NCI-H1436 (cell line): Measurements from ENCODE around the gene CACNA2D2.

ENCODE experiments used
- DNase-seq: peaks from one replicate; lab custom pipeline; 2025; lab: John Stamatoyannopoulos, UW

The CACNA2D2 gene

DNA sequence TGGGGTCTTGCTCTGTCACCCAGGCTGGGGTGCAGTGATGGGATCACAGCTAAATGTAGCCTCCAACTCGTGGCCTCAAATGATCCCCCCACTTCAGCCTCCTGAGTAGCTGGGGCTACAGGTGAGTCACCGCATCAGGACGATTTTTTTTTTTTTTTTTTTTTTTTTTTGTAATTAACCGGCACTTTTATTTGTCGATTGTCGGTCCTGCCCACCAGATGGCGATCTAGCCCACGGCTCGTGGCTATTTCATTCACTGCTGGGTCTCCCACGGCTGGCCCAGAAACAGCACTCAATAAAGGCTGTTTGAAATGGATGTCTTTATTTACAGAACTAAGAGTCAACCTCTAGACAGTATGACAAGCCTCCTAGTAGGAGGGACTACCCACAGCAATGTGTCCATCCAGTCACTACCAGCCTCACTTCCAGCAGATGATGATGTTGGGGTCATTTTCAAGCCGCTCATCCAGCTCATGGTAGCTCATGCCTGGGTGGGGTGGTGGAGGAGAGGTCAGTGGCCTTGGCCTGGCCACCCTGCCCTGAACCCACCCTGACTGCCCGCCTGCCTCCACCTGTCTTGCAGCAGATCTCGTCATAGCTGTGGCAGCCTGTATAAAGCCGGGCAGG, 156.1 kb downstream of the CACNA2D2 start:
- DNase-seq, result peak; percentile 44

DNA sequence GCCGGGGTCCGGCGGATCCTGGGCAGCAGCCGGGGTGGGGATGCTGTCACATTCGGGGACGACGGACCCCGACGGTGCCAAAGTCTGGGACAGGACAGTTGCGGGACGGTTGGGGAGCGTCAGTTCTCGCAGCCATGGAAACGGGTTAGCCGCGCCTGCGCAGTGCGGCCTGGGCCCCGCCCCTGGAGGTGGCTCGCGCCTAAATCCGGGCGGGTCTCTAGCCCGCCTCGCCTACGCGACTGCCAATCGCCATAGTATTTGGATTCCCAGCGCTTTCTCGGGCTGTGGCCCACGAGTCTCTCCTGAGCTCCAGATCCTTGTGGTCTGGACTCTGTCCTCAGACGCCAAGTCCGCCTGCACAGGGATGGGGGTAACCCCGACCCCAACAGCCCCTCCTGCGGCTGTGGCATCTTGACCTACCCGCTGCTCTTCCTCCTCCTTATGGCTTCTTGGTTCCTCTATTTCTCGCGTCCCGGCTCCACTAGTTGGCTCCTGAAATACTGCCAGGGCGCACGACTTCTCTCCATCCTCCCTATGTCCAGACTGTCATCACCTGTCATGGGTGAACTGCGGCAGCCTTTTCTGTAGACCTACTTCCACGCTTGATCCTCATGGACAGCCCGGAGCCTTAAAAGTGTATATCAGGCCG, 157.7 kb downstream of the CACNA2D2 start, which contains the start of gene ZMYND10:
ZMYND10 (minus strand) TSS at position 147 of the 649 bp plus-strand sequence. CDS start 153 bp downstream, outside the sequence.
- DNase-seq, result peak; percentile 19

DNA sequence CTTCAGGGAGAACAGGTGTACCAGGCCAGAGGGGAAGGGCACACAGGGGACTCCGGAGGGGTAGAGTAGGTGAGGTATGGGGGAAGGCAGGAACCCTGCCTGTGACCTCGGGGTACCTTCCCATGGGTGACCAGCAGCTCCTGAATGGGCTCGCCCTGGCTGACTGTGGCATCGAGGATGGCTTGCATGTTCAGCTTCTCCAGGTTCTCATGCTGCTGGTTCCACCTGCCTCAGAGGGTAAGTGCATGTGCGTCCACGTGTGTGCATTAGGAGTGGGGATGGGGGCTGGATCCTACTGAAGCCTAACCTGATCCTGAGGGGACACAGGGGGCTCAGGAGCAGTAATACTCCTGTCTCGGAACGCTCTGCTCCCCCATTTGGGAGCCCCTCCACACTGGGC, 158.4 kb downstream of the CACNA2D2 start:
- no peak for DNase-seq

DNA sequence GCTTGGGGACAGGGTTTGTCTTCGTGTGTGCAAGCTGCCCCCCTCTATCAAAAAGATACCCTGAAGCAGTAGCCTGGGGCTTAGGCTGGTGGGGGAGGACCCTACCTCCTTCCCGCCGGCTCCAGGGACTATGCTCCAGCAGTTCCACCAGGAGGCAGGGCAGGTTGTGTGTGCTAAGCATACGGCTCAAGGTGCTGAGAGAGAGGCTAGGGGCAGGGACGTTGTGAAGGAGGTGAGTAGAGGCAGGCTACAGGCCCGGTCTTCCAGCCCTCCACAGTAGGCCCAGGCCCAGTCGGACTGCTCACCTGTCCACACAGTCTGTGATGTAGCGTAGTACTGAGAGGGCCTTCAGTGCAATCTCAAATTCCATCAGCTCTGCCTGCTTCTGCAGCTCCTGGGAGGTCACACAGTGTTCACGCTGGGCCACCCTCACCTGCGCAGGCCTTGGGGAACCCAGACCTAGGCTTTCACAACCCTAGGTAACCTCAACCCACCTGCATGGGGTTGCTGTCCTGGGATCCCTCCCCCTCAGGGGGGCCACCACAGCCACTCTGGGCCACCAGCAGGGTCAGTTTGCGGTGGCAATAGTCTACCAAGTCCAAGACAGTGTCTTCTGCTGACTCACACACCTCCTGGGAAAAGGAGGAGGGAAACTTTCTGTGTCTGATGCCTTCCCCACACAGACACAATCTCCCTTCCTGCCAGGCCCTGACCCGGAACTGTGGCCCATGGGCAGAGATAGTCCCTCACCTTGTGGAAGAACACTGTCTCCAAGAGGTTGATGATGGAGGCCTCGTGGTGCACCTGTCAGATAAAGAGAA, 160.4 kb downstream of the CACNA2D2 start:
- DNase-seq, result no peak

DNA sequence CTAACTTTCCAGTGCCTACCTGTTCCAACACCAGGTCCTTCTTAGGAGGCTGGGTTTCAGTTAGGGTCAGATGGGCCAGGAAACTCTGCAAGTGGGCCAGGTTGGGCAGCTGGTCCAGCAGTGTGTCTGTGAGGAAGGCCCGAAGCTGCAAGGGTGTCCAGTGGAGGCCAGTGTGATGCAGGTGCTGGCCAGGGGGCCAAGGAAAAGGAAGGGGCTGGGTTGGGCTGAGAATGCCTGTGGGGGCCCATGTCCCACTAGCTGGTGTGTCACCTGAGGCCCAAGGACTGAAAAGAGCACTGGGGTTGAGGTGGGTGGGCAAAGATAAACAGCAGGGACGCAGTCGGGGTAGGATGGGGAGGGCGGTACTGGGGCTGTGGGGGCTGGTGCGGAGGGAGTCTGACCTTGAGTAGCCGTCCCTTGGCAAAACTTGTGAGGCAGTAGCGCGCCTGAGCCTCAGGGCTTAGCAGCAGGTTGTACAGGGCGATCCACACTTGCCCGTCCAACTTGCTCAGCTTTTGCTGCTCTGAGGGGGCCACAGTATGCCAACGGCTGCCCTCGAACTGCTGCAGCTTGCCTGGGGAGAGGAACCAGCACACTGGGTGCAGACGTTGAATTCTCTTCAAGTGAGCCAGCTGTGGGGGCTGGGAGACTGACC, 161.3 kb downstream of the CACNA2D2 start:
- no peak for DNase-seq

DNA sequence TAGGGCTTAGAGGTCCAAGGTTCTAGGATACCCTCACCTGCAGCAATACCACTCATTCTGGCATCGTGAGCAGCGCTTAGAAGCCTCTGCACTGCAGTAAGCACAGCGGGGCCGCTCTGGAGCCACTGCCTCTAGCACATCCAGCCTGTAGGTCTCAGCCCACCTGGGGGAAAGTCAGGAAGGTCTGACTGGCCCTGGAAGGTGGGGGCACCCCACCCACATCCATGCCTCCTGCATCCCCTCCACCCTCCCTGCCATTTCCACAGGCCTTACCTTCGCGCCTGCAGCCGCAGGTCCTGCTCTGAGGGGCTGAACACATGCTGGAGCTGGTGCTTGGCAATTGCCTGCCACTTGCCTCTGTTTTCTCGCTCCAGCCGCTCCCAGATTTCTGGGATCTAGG, 161.9 kb downstream of the CACNA2D2 start:
- DNase-seq, result no peak

DNA sequence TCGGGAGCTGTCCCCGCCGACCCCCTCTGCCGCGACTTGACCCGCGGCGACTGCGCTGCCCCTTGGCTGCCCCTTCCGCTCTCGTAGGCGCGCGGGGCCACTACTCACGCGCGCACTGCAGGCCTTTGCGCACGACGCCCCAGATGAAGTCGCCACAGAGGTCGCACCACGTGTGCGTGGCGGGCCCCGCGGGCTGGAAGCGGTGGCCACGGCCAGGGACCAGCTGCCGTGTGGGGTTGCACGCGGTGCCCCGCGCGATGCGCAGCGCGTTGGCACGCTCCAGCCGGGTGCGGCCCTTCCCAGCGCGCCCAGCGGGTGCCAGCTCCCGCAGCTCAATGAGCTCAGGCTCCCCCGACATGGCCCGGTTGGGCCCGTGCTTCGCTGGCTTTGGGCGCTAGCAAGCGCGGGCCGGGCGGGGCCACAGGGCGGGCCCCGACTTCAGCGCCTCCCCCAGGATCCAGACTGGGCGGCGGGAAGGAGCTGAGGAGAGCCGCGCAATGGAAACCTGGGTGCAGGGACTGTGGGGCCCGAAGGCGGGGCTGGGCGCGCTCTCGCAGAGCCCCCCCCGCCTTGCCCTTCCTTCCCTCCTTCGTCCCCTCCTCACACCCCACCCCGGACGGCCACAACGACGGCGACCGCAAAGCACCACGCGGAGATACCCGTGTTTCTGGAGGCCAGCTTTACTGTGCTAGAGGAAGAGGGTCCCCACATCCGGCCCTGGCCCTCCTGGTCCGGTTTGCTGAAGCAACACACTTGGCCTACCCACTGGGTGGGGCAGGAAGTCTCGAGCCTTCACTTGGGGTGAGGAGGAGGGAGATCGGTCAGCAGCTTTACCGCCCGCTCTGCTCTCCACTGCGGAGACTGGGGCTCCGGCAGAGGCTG, 162.7 kb downstream of the CACNA2D2 start, which contains the start of gene RASSF1:
RASSF1 (minus strand) TSS at position 389 of the 882 bp plus-strand sequence; CDS start at position 358, 31 bp downstream.
- no peak for DNase-seq

DNA sequence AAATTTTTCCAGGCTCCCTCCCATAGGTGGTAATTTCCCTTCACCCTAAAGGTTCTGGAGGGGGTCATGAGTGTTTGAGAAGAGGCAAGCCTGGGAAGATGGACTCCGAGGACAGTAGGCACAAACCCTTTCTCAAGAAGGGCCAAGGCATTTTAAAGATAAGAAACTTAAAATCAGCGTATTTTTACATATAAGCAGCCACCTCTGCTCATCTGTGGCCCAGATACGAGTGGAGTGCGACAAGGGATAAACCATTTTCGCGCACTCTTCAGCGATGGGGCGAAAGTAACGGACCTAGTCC, 163.3 kb downstream of the CACNA2D2 start:
- no peak for DNase-seq

DNA sequence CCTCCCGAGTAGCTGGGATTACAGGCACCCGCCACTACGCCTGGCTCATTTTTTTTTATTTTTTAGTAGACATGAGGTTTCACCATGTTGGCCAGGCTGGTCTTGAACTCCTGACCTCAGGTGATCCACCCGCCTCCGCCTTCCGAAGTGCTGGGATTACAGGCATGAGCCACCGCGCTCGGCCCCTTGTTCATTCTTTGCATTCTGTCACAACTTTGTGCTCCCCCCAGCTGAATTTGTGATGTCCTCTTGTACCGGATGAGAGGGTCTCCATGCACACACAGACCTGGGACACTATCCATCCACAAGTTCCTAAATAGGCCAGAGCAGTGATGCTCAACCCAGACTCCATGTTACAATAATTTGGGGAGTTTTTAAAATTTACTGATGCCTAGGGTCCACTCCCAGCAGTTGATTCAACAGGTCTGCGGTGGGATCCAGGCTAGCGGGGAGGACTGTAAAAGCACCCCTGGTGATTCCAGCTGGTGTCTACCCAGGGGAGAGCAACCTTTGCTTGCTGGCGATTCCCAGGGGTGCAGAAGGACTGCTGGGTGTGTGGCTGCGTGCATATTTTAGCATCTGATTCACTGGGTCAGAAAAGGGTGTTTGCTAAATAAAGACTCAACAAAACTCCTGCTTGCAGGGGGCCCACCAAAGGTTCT, 163.8 kb downstream of the CACNA2D2 start:
- no peak for DNase-seq

DNA sequence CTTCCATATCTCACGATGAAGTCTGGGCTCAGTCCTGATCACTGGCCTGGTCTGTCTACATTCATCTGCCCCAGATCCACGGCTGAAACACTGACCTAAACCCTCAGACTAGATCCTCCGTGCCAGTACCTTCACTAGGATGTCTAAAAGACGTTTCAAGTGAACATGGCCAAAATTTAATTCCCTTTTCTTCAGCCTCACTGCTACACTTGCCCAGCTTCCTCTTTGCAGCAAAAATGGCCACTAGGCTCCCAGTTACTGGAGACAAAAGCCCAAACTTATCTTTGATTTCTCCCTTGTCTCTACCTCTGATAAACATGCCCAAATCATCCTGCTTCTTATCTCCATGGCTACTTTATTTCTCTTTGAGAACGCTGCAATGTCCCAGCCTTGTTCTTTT, 164.5 kb downstream of the CACNA2D2 start:
- DNase-seq, result no peak

DNA sequence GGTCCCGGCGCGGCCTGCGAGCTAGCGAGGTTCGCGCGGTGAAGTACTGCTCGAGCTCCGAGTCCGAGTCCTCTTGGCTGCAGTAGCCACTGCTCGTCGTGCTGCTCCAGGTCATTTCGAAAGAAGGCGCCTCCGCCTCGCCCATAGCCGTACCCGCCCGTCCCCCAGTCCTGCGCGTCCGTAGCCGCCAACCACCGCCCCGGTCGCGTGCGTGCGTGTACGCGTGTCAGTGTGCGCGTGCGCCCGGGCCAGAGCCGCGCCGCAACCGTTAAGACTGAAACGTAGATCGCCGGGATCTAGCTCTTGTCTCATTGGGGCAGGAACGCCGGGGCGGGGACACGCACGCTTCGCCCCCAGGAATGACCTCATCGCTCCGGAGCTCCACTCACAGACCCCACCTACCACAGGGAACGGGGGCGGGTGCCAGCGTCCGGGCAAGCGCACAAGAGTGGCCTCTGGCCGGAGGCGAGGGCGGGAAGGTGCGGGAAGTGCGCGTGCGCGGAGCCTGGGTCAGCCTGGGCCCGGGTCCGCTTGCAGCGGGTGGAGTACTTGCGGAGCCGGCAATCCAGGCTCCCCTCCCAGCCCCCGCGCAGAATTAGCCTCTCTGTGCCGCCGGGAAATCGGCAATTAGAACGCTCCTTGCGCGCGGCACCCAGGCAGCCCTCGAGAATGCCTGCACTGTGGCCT, 166.1 kb downstream of the CACNA2D2 start:
- DNase-seq, result peak; percentile 85

DNA sequence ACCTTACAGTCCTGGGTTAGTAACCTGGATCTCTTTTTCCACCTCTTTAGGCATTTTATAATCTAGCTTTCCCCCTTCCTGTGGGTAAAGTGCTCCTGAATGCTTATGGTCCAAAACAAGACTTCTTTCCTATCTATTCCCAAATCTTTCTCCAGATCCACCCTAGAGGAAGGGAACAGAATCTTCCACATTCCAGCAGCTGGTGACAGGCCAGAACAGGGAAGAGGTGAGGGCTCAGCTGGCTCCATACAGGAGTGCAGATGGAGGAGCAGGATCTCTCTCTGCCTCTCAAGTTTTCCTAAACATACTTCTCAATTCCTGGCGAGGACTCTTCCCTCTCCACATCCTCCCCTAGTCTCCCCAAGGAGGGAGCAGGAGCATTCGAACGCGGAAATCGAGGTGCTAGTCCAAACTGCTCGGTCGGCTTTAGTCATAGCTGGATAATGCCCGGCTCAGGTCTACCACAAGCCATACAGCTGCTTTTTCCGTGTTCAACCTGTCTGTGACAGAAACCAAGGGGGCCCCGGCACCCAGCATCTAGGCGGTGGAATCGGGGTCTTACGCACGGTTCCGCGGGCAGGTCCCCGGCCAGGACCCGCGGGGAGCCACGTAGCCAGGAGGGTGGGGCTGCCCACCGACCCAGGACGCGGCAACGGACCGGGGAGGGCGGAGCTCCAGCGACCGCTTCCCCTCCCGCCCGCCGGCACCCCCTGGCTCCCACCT, 166.8 kb downstream of the CACNA2D2 start:
- DNase-seq, result no peak

DNA sequence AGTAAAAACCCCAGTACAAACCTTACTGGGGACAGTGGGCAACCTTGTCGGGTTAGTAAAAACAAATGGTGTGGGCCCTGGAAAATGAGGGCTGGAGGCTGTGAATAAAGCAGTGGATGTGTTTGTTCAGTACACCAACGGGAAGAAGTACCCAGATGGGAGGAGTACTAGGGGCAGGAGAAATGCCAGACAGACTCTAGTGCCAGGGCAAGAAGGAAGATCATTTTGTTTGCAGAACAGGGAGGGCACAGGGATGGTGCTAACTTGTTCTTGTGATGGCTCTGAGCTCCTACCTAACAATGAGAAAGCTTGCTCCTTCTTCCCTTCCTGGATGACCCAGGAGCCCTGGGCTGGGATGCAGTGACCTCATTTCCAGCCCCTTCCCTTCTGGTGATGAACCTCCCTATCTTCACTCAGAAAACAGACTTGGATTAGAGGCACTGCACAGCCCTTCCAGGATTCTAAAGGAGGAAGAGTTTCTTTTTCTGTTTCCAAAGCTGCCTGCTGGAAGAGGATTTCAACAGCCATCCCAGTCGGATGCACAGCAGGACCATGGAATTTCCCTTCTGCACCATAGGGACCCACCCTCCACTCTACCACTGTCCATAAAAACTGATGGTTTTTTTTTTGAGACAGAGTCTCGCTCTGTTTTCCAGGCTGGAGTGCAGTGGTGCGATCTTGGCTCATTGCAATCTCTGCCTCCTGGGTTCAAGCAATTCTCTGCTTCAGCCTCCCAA, 168.9 kb downstream of the CACNA2D2 start:
- no peak for DNase-seq

DNA sequence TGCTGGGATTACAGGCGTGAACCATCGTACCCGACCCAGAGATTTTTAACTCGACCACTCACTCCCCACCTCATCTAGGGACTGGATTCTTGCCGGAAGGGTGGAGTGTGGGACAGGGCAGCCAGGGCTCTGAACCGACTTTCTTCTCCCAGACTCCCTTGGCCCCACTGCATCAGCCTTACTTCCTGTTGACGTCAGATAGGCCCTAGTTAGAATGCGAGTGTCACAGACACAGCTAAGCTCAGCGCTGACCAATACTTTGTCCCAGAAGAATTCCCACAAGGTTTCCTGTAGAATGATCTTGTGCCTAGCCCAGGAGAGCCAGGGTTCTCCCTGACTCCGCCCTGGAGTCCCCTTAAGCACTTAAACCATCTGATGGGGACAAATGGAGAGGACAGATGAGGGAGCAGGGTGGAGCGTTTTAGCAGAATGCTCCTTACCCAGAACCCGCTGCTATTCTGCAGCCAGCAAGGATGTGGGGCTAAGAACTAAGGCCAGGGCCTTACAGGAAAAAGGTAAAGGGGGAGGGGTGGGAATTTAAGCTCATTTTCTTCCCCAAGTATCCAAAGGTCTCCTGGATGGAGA, 169.6 kb downstream of the CACNA2D2 start:
- DNase-seq, result no peak

DNA sequence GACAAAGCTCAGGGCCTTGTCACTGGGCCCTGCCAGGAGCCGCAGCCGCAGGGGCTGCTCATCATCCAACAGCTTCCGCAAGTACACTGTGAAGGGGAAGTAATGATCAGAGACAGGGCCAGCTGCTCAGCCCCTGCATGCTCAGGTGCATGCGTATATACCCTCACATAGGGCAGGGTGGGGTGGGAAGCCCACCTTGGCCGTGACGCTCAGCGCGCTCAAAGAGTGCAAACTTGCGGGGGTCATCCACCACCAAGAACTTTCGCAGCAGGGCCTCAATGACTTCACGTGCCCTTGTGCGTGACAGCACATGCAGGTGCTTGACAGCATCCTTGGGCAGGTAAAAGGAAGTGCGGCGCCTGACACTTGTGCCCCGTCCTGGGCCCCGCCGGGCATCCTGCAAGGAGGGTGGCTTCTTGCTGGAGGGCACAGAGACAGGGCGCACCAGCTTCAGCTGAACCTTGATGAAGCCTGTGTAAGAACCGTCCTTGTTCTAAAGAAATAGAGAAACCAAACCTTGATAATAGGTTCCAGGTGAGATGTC, 172.0 kb downstream of the CACNA2D2 start:
- DNase-seq, result no peak

DNA sequence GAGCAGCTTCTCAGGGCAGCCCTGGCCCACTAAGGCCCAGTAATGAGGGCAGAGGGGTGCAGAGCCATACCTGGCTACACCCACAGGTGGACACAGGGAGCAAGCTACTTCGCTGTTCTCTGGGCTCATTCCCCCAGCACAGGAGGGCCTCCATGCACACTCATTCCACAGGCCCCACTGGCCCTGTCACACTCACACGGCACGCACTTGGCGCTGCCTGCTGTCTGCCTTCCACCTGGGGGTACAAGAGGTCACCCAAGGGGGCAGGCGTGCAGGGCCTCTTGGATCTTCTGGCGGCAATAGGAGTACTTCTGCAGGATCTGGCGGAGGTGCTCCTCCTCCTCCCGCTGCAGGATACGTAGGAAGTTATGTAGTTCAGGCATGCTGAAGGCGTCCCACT, 173.1 kb downstream of the CACNA2D2 start:
- no peak for DNase-seq

DNA sequence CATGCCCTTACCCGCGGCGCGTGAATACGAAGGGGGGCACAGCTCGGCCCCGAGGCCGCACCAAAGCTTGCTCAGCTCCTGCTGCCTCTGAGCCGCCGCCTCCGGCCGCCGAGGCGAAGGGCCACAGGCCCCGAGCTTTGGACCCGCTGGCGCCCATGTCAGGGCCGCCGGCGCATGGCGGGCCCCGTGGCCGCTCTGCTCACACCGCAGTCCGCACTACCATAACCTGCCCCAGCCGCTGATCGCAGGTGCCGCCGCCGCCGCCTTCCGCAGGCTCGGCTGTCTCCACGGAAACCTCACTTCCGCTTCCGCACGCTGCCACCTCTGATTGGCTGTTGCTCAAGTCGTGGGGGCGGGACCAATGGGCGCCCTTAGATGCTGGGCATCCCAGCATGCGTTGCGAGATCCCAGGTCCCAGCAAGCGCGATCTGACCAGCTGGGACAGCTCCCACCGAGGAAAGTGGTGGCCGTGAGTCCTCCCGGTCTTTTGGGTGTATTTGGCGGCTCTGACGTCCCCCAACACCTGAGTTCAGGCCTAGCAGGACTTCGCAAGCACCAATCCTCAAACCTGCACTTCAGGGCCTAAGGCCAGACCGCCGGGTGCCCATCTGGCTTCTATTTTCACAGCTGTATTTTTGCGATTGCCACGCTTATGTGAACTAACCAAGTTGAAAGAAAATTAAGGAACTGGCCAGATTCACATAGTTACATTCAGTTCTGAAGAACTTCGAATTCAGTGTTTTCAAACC, 175.3 kb downstream of the CACNA2D2 start, which contains the start of gene TUSC2:
TUSC2 (minus strand) TSS at position 281 of the 749 bp plus-strand sequence; CDS start at position 157, 124 bp downstream.
- peak; percentile 92 for DNase-seq
